BLaER1 (cell line): ENCODE measurements around the gene HSPB9.

Experiments
- H3K27ac ChIP-seq: shearing (Covaris generic); formaldehyde crosslinking; 2 replicates; pipeline ENCODE4 v1.8.1; 2022
- H3K27me3 ChIP-seq: shearing (Covaris generic); formaldehyde crosslinking; 2 replicates; pipeline ENCODE4 v1.8.1; 2022
- H3K36me3 ChIP-seq: shearing (Covaris generic); formaldehyde crosslinking; 2 replicates; pipeline ENCODE4 v1.8.1; 2022
- H3K4me1 ChIP-seq: shearing (Covaris generic); formaldehyde crosslinking; 2 replicates; pipeline ENCODE4 v1.8.1; 2022
- H3K4me2 ChIP-seq: shearing (Covaris generic); formaldehyde crosslinking; 2 replicates; pipeline ENCODE4 v1.8.1; 2022
- H3K4me3 ChIP-seq: shearing (Covaris generic); formaldehyde crosslinking; 2 replicates; pipeline ENCODE4 v1.8.1; 2022
- H3K9ac ChIP-seq: shearing (Covaris generic); formaldehyde crosslinking; 2 replicates; pipeline ENCODE4 v1.8.1; 2022
- H3K9me3 ChIP-seq: shearing (Covaris generic); formaldehyde crosslinking; 2 replicates; pipeline ENCODE4 v1.8.1; 2022
- H4K20me1 ChIP-seq: shearing (Covaris generic); formaldehyde crosslinking; 2 replicates; pipeline ENCODE4 v1.8.1; 2022
- Cebpa-rat ChIP-seq: shearing (Covaris generic); IDR thresholded peaks from 2 replicates; pipeline ENCODE4 v1.8.1; 2022

HSPB9 gene

GRCh38 chr17:42087736-42088705, 34.6 kb upstream of the HSPB9 start:
- Histone ChIP-seq H3K27ac (no peak overlapping the region), H3K4me1 (peaks cover 15% of the 10 kb centered on the region), H3K9me3 (no peaks in the 10 kb centered on the region), H3K27me3 (no peaks in the 10 kb centered on the region), H3K36me3 (no peaks in the 10 kb centered on the region), H3K4me2 (no peak overlapping the region), H3K9ac (no peak overlapping the region), H3K4me3 (no peak overlapping the region), H4K20me1 (no peaks in the 10 kb centered on the region)
- no peak for TF ChIP-seq Cebpa-rat

GRCh38 chr17:42088736-42089135, 33.9 kb upstream of the HSPB9 start:
- no peaks in the 10 kb centered on the region for H4K20me1 ChIP-seq
- H3K4me2 ChIP-seq, result no peak overlapping the region
- H3K4me1 ChIP-seq, result peaks cover 22% of the 10 kb centered on the region
- no peak overlapping the region for H3K9ac ChIP-seq
- no peak for TF ChIP-seq Cebpa-rat
- H3K36me3 ChIP-seq, result no peaks in the 10 kb centered on the region
- H3K27ac ChIP-seq, result no peak overlapping the region
- H3K27me3 ChIP-seq, result no peaks in the 10 kb centered on the region
- H3K4me3 ChIP-seq, result no peak overlapping the region
- H3K9me3 ChIP-seq, result no peaks in the 10 kb centered on the region

- H3K9ac ChIP-seq, result no peak overlapping the region
- H3K4me1 ChIP-seq, result peaks cover 36% of the 10 kb centered on the region
- H3K27me3 ChIP-seq, result no peaks in the 10 kb centered on the region
- no peaks in the 10 kb centered on the region for H3K9me3 ChIP-seq
- no peak overlapping the region for H3K4me3 ChIP-seq
- no peak for TF ChIP-seq Cebpa-rat
- H3K36me3 ChIP-seq, result no peaks in the 10 kb centered on the region
- H3K27ac ChIP-seq, result no peak overlapping the region
- H4K20me1 ChIP-seq, result no peaks in the 10 kb centered on the region
- no peak overlapping the region for H3K4me2 ChIP-seq
These were observed 31.4 kb upstream of the HSPB9 start for GRCh38 chr17:42090964-42091790.

GRCh38 chr17:42092939-42093338, 29.7 kb upstream of the HSPB9 start:
- Histone ChIP-seq H4K20me1 (no peaks in the 10 kb centered on the region), H3K36me3 (no peaks in the 10 kb centered on the region), H3K4me1 (peaks cover 43% of the 10 kb centered on the region), H3K9me3 (no peaks in the 10 kb centered on the region), H3K4me2 (peak overlapping the region; percentile 43), H3K4me3 (no peak overlapping the region), H3K27me3 (peaks cover 15% of the 10 kb centered on the region), H3K27ac (no peak overlapping the region), H3K9ac (no peak overlapping the region)
- no peak for TF ChIP-seq Cebpa-rat

GRCh38 chr17:42094375-42095069, 28.1 kb upstream of the HSPB9 start:
- Histone ChIP-seq H3K4me1 (peaks cover 46% of the 10 kb centered on the region), H3K36me3 (no peaks in the 10 kb centered on the region), H4K20me1 (no peaks in the 10 kb centered on the region), H3K9ac (no peak overlapping the region), H3K27ac (no peak overlapping the region), H3K27me3 (peaks cover 18% of the 10 kb centered on the region), H3K4me2 (peak overlapping the region; percentile 37), H3K4me3 (no peak overlapping the region), H3K9me3 (no peaks in the 10 kb centered on the region)
- TF ChIP-seq Cebpa-rat, result no peak

- Histone ChIP-seq H3K4me2 (0 out of 2 replicates have a peak overlapping the region, but pooled peaks have one; percentile 78), H4K20me1 (no peaks in the 10 kb centered on the region), H3K27me3 (peaks cover 18% of the 10 kb centered on the region), H3K36me3 (no peaks in the 10 kb centered on the region), H3K9me3 (no peaks in the 10 kb centered on the region), H3K4me3 (no peak overlapping the region), H3K4me1 (peaks cover 46% of the 10 kb centered on the region), H3K27ac (no peak overlapping the region), H3K9ac (no peak overlapping the region)
- no peak for TF ChIP-seq Cebpa-rat
These were observed 26.1 kb upstream of the HSPB9 start for GRCh38 chr17:42096360-42097111.

- Histone ChIP-seq H3K4me3 (0 out of 2 replicates have a peak within 1 kb of the TSS, but pooled peaks have one; percentile 29), H3K9ac (no peak within 1 kb of the TSS), H3K27ac (no peak within 1 kb of the TSS)
These were observed 24.6 kb upstream of the HSPB9 start, which contains the start of gene ZNF385C for GRCh38 chr17:42097691-42098631. TSS of gene ZNF385C (minus strand) at chr17:42098473. CDS start at chr17:42063056, 35,417 bp downstream.

More at GRCh38 chr17:42097691-42098631, 24.6 kb upstream of the HSPB9 start, which contains the start of gene ZNF385C:
- Histone ChIP-seq H3K36me3 (no peaks in the 10 kb centered on the region), H4K20me1 (no peaks in the 10 kb centered on the region), H3K4me2 (peak within 1 kb of the TSS; percentile 78), H3K27me3 (peaks cover 18% of the 10 kb centered on the region), H3K4me1 (peaks cover 43% of the 10 kb centered on the region), H3K9me3 (no peaks in the 10 kb centered on the region)
- no peak for TF ChIP-seq Cebpa-rat
